Measurements from ENCODE around the gene DNAH7.

Gene DNAH7

GRCh38 chr2:195756218-195756942 lies 312.3 kb downstream of the DNAH7 start:
- Mint-ChIP-seq H3K36me3 (peaks cover 3% of the 10 kb centered on the region), H3K9me3 (peaks cover 4% of the 10 kb centered on the region), H3K4me3 (no peak overlapping the region), H3K27ac (no peak overlapping the region), H3K4me1 (no peaks in the 10 kb centered on the region), H3K27me3 (no peaks in the 10 kb centered on the region)
- DNase-seq (ENCODE audit: low spot score in 2 of 2) (no peak), ATAC-seq (ENCODE audit: low read depth) (no peak)

- Mint-ChIP-seq H3K9me3 (no peaks in the 10 kb centered on the region), H3K36me3 (peaks cover 19% of the 10 kb centered on the region), H3K4me1 (no peaks in the 10 kb centered on the region), H3K27ac (no peak overlapping the region), H3K4me3 (no peak overlapping the region), H3K27me3 (no peaks in the 10 kb centered on the region)
- DNase-seq (ENCODE audit: low spot score in 2 of 2) = no peak
- no peak for ATAC-seq (ENCODE audit: low read depth)
Observed at GRCh38 chr2:195741191-195741590, 327.4 kb downstream of the DNAH7 start.

GRCh38 chr2:195737511-195738325 lies 330.9 kb downstream of the DNAH7 start:
- DNase-seq (ENCODE audit: low spot score in 2 of 2) = no peak
- no peaks in the 10 kb centered on the region for H3K27me3 Mint-ChIP-seq
- H3K9me3 Mint-ChIP-seq = no peaks in the 10 kb centered on the region
- no peaks in the 10 kb centered on the region for H3K4me1 Mint-ChIP-seq
- H3K36me3 Mint-ChIP-seq = peaks cover 28% of the 10 kb centered on the region
- H3K27ac Mint-ChIP-seq = no peak overlapping the region
- no peak for ATAC-seq (ENCODE audit: low read depth)
- H3K4me3 Mint-ChIP-seq = no peak overlapping the region

GRCh38 chr2:195735347-195735746 lies 333.3 kb downstream of the DNAH7 start:
- H3K36me3 Mint-ChIP-seq = peaks cover 43% of the 10 kb centered on the region
- H3K4me3 Mint-ChIP-seq = no peak overlapping the region
- H3K4me1 Mint-ChIP-seq = no peaks in the 10 kb centered on the region
- DNase-seq (ENCODE audit: low spot score in 2 of 2) (no peak), ATAC-seq (ENCODE audit: low read depth) (no peak)
- no peaks in the 10 kb centered on the region for H3K9me3 Mint-ChIP-seq
- H3K27me3 Mint-ChIP-seq = no peaks in the 10 kb centered on the region
- no peak overlapping the region for H3K27ac Mint-ChIP-seq

- Mint-ChIP-seq H3K27ac (no peak overlapping the region), H3K4me1 (no peaks in the 10 kb centered on the region), H3K36me3 (peaks cover 46% of the 10 kb centered on the region), H3K9me3 (no peaks in the 10 kb centered on the region), H3K27me3 (no peaks in the 10 kb centered on the region), H3K4me3 (no peak overlapping the region)
- ATAC-seq (ENCODE audit: low read depth) (no peak), DNase-seq (ENCODE audit: low spot score in 2 of 2) (no peak)
Observed at GRCh38 chr2:195734931-195735330, 333.7 kb downstream of the DNAH7 start.

GRCh38 chr2:195734395-195734794 lies 334.2 kb downstream of the DNAH7 start:
- H3K9me3 Mint-ChIP-seq = no peaks in the 10 kb centered on the region
- H3K27me3 Mint-ChIP-seq = no peaks in the 10 kb centered on the region
- peaks cover 50% of the 10 kb centered on the region for H3K36me3 Mint-ChIP-seq
- ATAC-seq (ENCODE audit: low read depth) (no peak), DNase-seq (ENCODE audit: low spot score in 2 of 2) (no peak)
- H3K4me1 Mint-ChIP-seq = no peaks in the 10 kb centered on the region
- H3K27ac Mint-ChIP-seq = no peak overlapping the region
- no peak overlapping the region for H3K4me3 Mint-ChIP-seq

GRCh38 chr2:195733831-195734230 lies 334.8 kb downstream of the DNAH7 start:
- ATAC-seq (ENCODE audit: low read depth) (no peak), DNase-seq (ENCODE audit: low spot score in 2 of 2) (no peak)
- Mint-ChIP-seq H3K27ac (no peak overlapping the region), H3K36me3 (peaks cover 51% of the 10 kb centered on the region), H3K27me3 (no peaks in the 10 kb centered on the region), H3K4me3 (no peak overlapping the region), H3K4me1 (no peaks in the 10 kb centered on the region), H3K9me3 (no peaks in the 10 kb centered on the region)

- H3K27ac Mint-ChIP-seq = peak overlapping the region; percentile 16
- H3K4me3 Mint-ChIP-seq = no peak overlapping the region
- DNase-seq (ENCODE audit: low spot score in 2 of 2) (no peak), ATAC-seq (ENCODE audit: low read depth) (no peak)
- no peaks in the 10 kb centered on the region for H3K4me1 Mint-ChIP-seq
- no peaks in the 10 kb centered on the region for H3K27me3 Mint-ChIP-seq
- H3K36me3 Mint-ChIP-seq = peaks cover 51% of the 10 kb centered on the region
- no peaks in the 10 kb centered on the region for H3K9me3 Mint-ChIP-seq
Observed at GRCh38 chr2:195732574-195732973, 336.1 kb downstream of the DNAH7 start.

GRCh38 chr2:195730912-195731311 lies 337.7 kb downstream of the DNAH7 start:
- Mint-ChIP-seq H3K27me3 (no peaks in the 10 kb centered on the region), H3K9me3 (no peaks in the 10 kb centered on the region), H3K27ac (no peak overlapping the region), H3K36me3 (peaks cover 48% of the 10 kb centered on the region), H3K4me3 (no peak overlapping the region), H3K4me1 (no peaks in the 10 kb centered on the region)
- DNase-seq (ENCODE audit: low spot score in 2 of 2) (no peak), ATAC-seq (ENCODE audit: low read depth) (no peak)

- Mint-ChIP-seq H3K27ac (no peak overlapping the region), H3K27me3 (no peaks in the 10 kb centered on the region), H3K4me3 (no peak overlapping the region), H3K9me3 (no peaks in the 10 kb centered on the region), H3K36me3 (peaks cover 35% of the 10 kb centered on the region), H3K4me1 (no peaks in the 10 kb centered on the region)
- no peak for DNase-seq (ENCODE audit: low spot score in 2 of 2)
- no peak for ATAC-seq (ENCODE audit: low read depth)
Observed at GRCh38 chr2:195727106-195727505, 341.5 kb downstream of the DNAH7 start.

- ATAC-seq (ENCODE audit: low read depth) = no peak
- Mint-ChIP-seq H3K36me3 (peaks cover 30% of the 10 kb centered on the region), H3K4me1 (peaks cover 5% of the 10 kb centered on the region), H3K4me3 (no peak overlapping the region), H3K9me3 (no peaks in the 10 kb centered on the region), H3K27me3 (no peaks in the 10 kb centered on the region), H3K27ac (no peak overlapping the region)
- no peak for DNase-seq (ENCODE audit: low spot score in 2 of 2)
Observed at GRCh38 chr2:195722075-195722474, 346.6 kb downstream of the DNAH7 start.

- ATAC-seq (ENCODE audit: low read depth) = no peak
- Mint-ChIP-seq H3K36me3 (peaks cover 35% of the 10 kb centered on the region), H3K4me1 (peaks cover 5% of the 10 kb centered on the region)
Observed at GRCh38 chr2:195721042-195721441, 347.6 kb downstream of the DNAH7 start.

GRCh38 chr2:195716466-195716865 lies 352.2 kb downstream of the DNAH7 start:
- H3K4me1 Mint-ChIP-seq = peaks cover 15% of the 10 kb centered on the region
- no peak overlapping the region for H3K4me3 Mint-ChIP-seq
- no peaks in the 10 kb centered on the region for H3K9me3 Mint-ChIP-seq
- no peak overlapping the region for H3K27ac Mint-ChIP-seq
- H3K27me3 Mint-ChIP-seq = no peaks in the 10 kb centered on the region
- no peak for DNase-seq (ENCODE audit: low spot score in 2 of 2)
- no peak for ATAC-seq (ENCODE audit: low read depth)
- peaks cover 37% of the 10 kb centered on the region for H3K36me3 Mint-ChIP-seq

More at GRCh38 chr2:195721042-195721441, 347.6 kb downstream of the DNAH7 start:
- Mint-ChIP-seq H3K27ac (no peak overlapping the region), H3K9me3 (no peaks in the 10 kb centered on the region), H3K4me3 (no peak overlapping the region), H3K27me3 (no peaks in the 10 kb centered on the region)
- DNase-seq (ENCODE audit: low spot score in 2 of 2) = no peak

- Mint-ChIP-seq H3K9me3 (no peaks in the 10 kb centered on the region), H3K4me3 (no peak overlapping the region), H3K27ac (no peak overlapping the region), H3K4me1 (peaks cover 10% of the 10 kb centered on the region), H3K27me3 (no peaks in the 10 kb centered on the region), H3K36me3 (peaks cover 29% of the 10 kb centered on the region)
- DNase-seq (ENCODE audit: low spot score in 2 of 2) = no peak
- ATAC-seq (ENCODE audit: low read depth) = no peak
Observed at GRCh38 chr2:195711478-195711877, 357.2 kb downstream of the DNAH7 start.
